ENCODE measurements around the gene GCG. TPM values are rescaled to one million over a fixed set of nuclear protein-coding genes. Genes with fewer than 3 reads are reported as not detected.

Gene GCG
- polyA plus RNA-seq, 1 of the 3 experiments (the other 2 are of a cell fraction) = not detected

GRCh38 chr2:162177301-162177700, 25.3 kb upstream of the GCG start (continued):
- TF ChIP-seq RFX5 (IDR thresholded peaks at IDR 0.05; ENCODE audit: low read length) (no peak), TCF12 (IDR thresholded peaks at IDR 0.05) (no peak)

DNA sequence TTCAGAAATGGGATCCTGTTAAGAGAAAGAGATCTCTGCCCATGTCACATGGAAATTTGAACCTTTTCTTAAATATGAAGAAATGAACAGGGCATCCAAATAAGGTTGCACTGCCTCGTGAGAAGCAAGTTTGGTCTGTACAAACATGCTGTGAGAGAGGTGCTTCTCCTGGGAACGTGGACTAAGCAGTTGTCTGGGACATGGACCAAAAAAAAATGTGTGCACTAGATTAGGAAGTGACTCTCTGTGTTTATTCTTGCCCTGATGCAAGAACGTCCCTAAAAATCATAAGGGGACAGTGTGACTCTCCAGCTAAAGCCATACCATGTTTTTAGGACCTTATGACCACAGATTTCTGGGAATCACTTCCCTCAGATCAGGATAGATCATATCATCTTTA, 23.7 kb upstream of the GCG start:
- Histone ChIP-seq H3K4me2 (no peak overlapping the region), H3K36me3 (replicated peaks in 1 of 2; ENCODE audit: control insufficient read depth in 1 of 2, insufficient read depth in 2 of 2, low read length in 1 of 2) (peaks cover 47 to 65% of the 10 kb centered on the region in 2 experiments), H3K27me3 (ENCODE audit: insufficient read depth) (no peaks in the 10 kb centered on the region), H3K4me3 (ENCODE audit: low read depth in 2 of 2, low read length in 1 of 2) (no peak overlapping the region), H3K9ac (no peak overlapping the region), H3F3A (replicated peaks; ENCODE audit: insufficient read depth) (no peaks in the 10 kb centered on the region), H3K79me2 (ENCODE audit: insufficient read depth) (no peaks in the 10 kb centered on the region), H4K20me1 (ENCODE audit: insufficient read depth) (no peaks in the 10 kb centered on the region), H3K9me2 (no peaks in the 10 kb centered on the region), H2AFZ (ENCODE audit: low read depth) (no peak overlapping the region), H3K9me3 (no peaks in the 10 kb centered on the region), H3K27ac (ENCODE audit: low read depth in 2 of 2, low read length in 1 of 2) (no peak overlapping the region), H3K4me1 (ENCODE audit: control insufficient read depth in 1 of 2, insufficient read depth in 2 of 2, low read depth in 1 of 2, low read length in 1 of 2) (no peaks in the 10 kb centered on the region)
- TF ChIP-seq RXRA (IDR thresholded peaks at IDR 0.05; ENCODE audit: borderline replicate concordance, low read depth) = no peak
- no peak for TF ChIP-seq CTCF (IDR thresholded peaks at IDR 0.05)
- ChIA-PET CTCF (interaction anchor here (1.7 to 2.0 kb wide), 2 partner anchors 22 to 45 kb away, joined by 5 to 11 read pairs; no protein-coding TSS in a partner anchor), POLR2A (no interaction called here)
- WGBS (ENCODE audit: low lambda C conversion rate) = 72% methylated on average over 3 of the region's 3 CpGs
- no peak for DNase-seq

GRCh38 chr2:162174746-162175145, 22.7 kb upstream of the GCG start:
- Histone ChIP-seq H2AFZ (ENCODE audit: low read depth) (no peak overlapping the region), H3F3A (replicated peaks; ENCODE audit: insufficient read depth) (no peaks in the 10 kb centered on the region), H3K79me2 (ENCODE audit: insufficient read depth) (no peaks in the 10 kb centered on the region), H3K4me1 (ENCODE audit: control insufficient read depth in 1 of 2, insufficient read depth in 2 of 2, low read depth in 1 of 2, low read length in 1 of 2) (no peaks in the 10 kb centered on the region), H3K4me2 (no peak overlapping the region), H3K27me3 (ENCODE audit: insufficient read depth) (no peaks in the 10 kb centered on the region), H3K9me3 (no peaks in the 10 kb centered on the region), H3K27ac (ENCODE audit: low read depth in 2 of 2, low read length in 1 of 2) (no peak overlapping the region), H3K4me3 (ENCODE audit: low read depth in 2 of 2, low read length in 1 of 2) (no peak overlapping the region), H4K20me1 (ENCODE audit: insufficient read depth) (no peaks in the 10 kb centered on the region), H3K9me2 (no peaks in the 10 kb centered on the region), H3K36me3 (replicated peaks in 1 of 2; ENCODE audit: control insufficient read depth in 1 of 2, insufficient read depth in 2 of 2, low read length in 1 of 2) (peaks cover 56 to 64% of the 10 kb centered on the region in 2 experiments), H3K9ac (no peak overlapping the region)
- ChIA-PET POLR2A (no interaction called here), CTCF (interaction anchor here (1.0 to 2.0 kb wide), 3 partner anchors 21 to 123 kb away, joined by 3 to 11 read pairs (median 5); no protein-coding TSS in a partner anchor)
- 80% methylated on average over 5 of the region's 5 CpGs for WGBS (ENCODE audit: low lambda C conversion rate)
- TF ChIP-seq RFX5 (IDR thresholded peaks at IDR 0.05; ENCODE audit: low read length) (no peak), MXI1 (IDR thresholded peaks at IDR 0.05; ENCODE audit: low read depth, low read length) (no peak), FOXM1 (IDR thresholded peaks at IDR 0.05; ENCODE audit: low read depth) (no peak), FOSL2 (IDR thresholded peaks at IDR 0.05; ENCODE audit: borderline replicate concordance, low read depth) (no peak)
- no peak for DNase-seq

- no peak overlapping the region for H3K9ac ChIP-seq
- no peaks in the 10 kb centered on the region for H4K20me1 ChIP-seq (ENCODE audit: insufficient read depth)
- no peak overlapping the region for H2AFZ ChIP-seq (ENCODE audit: low read depth)
- no peaks in the 10 kb centered on the region for H3K79me2 ChIP-seq (ENCODE audit: insufficient read depth)
- no peak overlapping the region for H3K4me2 ChIP-seq
- H3K36me3 ChIP-seq (replicated peaks in 1 of 2; ENCODE audit: control insufficient read depth in 1 of 2, insufficient read depth in 2 of 2, low read length in 1 of 2) = peaks cover 58 to 66% of the 10 kb centered on the region in 2 experiments
- WGBS (ENCODE audit: low lambda C conversion rate) = 81% methylated on average over 1 of the region's 1 CpG
- POLR2A ChIA-PET = no interaction called here
- no peaks in the 10 kb centered on the region for H3K27me3 ChIP-seq (ENCODE audit: insufficient read depth)
- H3K4me1 ChIP-seq (ENCODE audit: control insufficient read depth in 1 of 2, insufficient read depth in 2 of 2, low read depth in 1 of 2, low read length in 1 of 2) = no peaks in the 10 kb centered on the region
- no peaks in the 10 kb centered on the region for H3F3A ChIP-seq (replicated peaks; ENCODE audit: insufficient read depth)
- H3K4me3 ChIP-seq (ENCODE audit: low read depth in 2 of 2, low read length in 1 of 2) = no peak overlapping the region
- no peaks in the 10 kb centered on the region for H3K9me3 ChIP-seq
- H3K27ac ChIP-seq (ENCODE audit: low read depth in 2 of 2, low read length in 1 of 2) = no peak overlapping the region
- H3K9me2 ChIP-seq = no peaks in the 10 kb centered on the region
- CTCF ChIA-PET = no interaction called here
- TF ChIP-seq RXRA (IDR thresholded peaks at IDR 0.05; ENCODE audit: borderline replicate concordance, low read depth) (no peak), REST (IDR thresholded peaks at IDR 0.05; ENCODE audit: low read depth, low read length) (no peak), FOXJ3 (CRISPR knock-in tag; IDR thresholded peaks at IDR 0.05) (no peak), EZH2phosphoT487 (IDR thresholded peaks at IDR 0.05; ENCODE audit: borderline replicate concordance, low read depth) (no peak), FOXM1 (IDR thresholded peaks at IDR 0.05; ENCODE audit: low read depth) (no peak), USF2 (IDR thresholded peaks at IDR 0.05; ENCODE audit: borderline replicate concordance, low read depth, low read length) (no peak), TEAD4 (IDR thresholded peaks at IDR 0.05; ENCODE audit: borderline replicate concordance, insufficient read depth) (no peak)
- no peak for DNase-seq
Observed at GRCh38 chr2:162172802-162173370, 20.8 kb upstream of the GCG start.
